Mucosa of gallbladder (tissue), 1 donor: Measurements from ENCODE around the gene DCAF16. TPM values are rescaled to one million over a fixed set of nuclear protein-coding genes. Genes with fewer than 3 reads are reported as not detected.
A peak's percentile ranks its signal among the peaks of the same experiment; 100 is the strongest.
"Not testable (repeated sequence)": the region's sequence is repeated elsewhere in the genome, so short reads cannot be mapped to it uniquely, and the experiment has no call there.

ENCODE experiments used
- DNase-seq: peaks from one replicate; pipeline ENCODE4 v3.0.0-alpha.2; 2020; ENCODE audit warnings: low spot score
- total RNA-seq: library from RNA; stranded (reverse); gene quantifications from one replicate; pipeline ENCODE4 v1.2.1, GENCODE V29; 2021
- donor health status: DM: no; HTN: no; CAD: no.

The DCAF16 gene
- total RNA-seq = 37.5 TPM

DNA sequence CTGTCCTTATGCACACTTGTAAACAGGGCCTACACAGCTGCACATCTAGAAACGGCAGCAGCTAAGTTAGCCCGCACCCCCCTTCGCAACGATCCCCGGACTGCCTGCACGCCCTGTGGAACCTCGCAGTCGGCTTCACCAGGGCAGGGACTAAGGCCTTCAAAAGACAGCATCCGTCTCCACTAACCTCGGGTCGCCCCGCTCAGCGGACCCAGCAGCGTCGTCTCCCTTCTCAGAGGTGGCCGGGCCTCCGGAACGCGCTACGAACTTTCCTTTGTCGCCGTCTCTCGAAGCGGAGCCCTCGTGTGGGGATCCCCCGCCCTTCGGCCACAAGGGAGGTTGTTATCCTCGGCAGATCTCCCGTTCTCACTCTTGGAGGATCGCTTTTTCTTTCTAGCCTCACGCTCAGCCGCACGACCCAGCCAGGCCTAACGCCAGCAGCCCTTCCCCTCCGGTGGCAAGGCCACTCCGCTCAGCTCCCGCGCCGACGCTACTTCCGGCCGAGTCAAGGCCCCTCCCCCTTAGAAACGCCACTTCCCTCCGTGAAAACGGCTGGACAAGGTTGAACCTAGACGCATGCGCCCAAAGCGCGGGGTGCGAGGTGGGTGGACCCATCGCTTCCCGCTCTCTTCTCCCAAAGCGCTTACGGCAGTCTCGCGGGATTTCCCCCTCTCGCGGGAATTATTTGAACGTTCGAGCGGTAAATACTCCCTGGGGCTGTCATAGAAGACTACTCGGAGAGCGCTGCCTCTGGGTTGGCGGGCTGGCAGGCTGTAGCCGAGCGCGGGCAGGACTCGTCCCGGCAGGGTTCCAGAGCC is at the start of gene DCAF16, which contains the start of gene NCAPG:
Gene DCAF16, minus strand, starts transcription at position 498 of the 818 bp plus-strand sequence. CDS start 6,616 bp downstream, outside the sequence.
Gene NCAPG, plus strand, starts transcription at position 720 of the 818 bp plus-strand sequence. CDS start 99 bp downstream, outside the sequence.
- peak; percentile 100 for DNase-seq

- DNase-seq = no peak
These were observed 49.3 kb upstream of the DCAF16 start for GRCh38 chr4:17859793-17860406.

DNA sequence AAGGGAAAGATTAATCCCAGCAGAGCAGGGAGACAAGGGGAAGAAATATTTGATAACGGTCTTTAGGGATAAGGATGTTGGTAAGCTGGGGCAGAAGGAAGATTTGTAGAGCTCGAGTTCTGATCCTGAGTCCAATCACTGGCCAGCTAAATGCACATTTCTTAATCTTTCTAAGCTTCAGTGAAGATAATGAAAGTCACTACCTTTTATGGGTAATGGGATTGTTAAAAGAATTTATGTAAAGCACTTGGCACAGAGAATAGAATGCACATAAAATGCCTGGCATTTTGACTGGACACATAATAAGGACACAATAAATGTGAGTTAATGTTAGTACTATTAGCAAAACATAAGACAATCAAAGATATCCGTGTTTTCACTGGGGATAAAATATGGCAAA is 43.5 kb upstream of the DCAF16 start:
- no peak for DNase-seq

- no peak for DNase-seq
These were observed 41.4 kb upstream of the DCAF16 start for GRCh38 chr4:17851959-17852358.

GRCh38 chr4:17850295-17850694 is 39.7 kb upstream of the DCAF16 start:
- not testable (repeated sequence) for DNase-seq

DNA sequence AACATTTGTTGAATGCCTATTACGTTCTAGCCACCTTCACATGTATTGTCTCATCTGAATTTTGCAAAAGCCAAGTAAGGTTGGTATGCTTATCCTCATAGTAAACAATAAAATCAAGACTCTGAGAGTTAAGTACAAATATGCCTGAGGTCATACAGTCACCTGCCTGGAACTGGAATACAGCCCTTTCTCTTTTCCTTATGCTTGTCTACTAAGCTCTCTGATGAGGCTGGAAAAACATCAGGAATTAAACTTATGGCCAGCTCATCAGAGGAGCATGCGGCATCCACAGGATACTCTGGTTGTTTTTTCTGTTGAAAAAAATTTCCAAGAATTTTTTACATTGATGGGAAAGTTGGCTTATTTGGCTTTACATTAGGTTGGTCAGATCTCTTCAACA is 35.7 kb upstream of the DCAF16 start:
- DNase-seq = no peak

- DNase-seq = no peak
These were observed 13.5 kb upstream of the DCAF16 start for GRCh38 chr4:17823871-17824669.

DNA sequence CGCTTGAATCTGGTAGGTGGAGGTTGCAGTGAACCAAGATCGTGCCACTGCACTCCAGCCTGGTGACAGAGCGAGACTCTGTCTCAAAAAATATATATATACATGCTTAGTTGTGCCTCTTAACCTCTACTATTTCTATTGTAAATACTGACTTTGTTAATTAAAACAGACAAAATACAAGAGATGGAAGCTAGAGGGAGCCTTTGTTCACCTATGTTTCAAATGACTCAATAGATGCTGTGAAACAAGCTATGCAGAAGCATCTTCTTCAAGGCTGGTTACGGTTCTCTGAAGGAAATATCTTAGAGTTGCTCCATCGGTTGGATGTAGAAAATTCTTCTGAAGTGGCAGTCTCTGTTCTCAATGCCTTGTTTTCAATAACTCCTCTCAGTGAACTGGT is 6.5 kb upstream of the DCAF16 start:
- no peak for DNase-seq

DNA sequence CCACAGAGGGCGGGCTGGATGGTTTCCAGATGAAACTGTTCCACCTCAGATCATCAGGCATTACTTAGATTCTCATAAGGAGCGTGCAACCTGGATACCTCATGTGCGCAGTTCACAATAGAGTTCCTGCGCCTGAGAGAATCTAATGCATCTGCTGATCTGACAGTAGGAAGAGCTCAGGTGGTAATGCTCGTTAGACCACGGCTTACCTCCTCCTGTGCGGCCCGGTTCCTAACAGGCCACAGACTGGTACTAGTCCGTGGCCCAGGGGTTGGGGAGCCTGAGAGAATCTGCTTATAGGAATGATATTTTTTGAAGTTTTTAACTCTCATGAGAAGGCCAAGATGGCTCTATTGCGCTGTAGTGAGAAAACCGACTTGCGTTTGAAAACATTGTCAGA is 5.6 kb upstream of the DCAF16 start:
- no peak for DNase-seq

GRCh38 chr4:17814140-17814539 is 3.6 kb upstream of the DCAF16 start:
- DNase-seq = no peak

DNA sequence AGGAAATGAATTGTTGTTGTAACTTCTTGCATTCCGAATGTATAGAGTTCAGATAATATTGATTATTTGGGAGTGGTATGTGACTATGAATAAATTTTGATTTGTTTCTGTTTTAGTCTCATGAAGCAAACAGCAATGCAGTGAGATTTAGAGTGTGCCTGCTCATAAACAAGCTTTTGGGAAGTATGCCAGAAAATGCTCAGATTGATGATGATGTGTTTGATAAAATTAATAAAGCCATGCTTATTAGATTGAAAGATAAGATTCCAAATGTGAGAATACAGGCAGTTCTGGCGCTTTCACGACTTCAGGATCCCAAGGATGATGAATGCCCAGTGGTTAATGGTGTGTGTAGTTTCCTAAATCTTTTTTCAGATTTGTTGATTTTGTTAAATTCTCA is 2.2 kb upstream of the DCAF16 start:
- no peak for DNase-seq

- no peak for DNase-seq
These were observed 1.6 kb upstream of the DCAF16 start for GRCh38 chr4:17812125-17812524.

- DNase-seq = no peak
These were observed 584 bp upstream of the DCAF16 start for GRCh38 chr4:17811078-17811603.

DNA sequence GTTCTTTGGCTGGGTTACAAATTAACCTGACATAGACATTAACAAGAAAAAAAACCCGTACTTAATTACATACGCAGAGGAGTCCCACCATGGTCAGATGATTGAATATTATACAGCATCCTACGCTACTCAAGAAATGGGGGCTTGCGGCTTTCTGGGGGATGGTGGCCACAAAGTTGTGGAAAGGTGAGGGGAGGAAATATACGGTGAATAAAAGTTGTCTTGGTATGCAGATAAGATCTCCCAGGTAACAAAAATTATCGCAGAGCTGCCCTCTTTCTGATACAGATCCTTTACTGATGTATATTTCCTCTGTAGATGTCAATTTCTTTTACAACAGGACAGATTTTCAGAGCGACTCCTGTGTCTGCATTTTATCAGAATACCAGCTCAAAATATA is 890 bp downstream of the DCAF16 start:
- no peak for DNase-seq

DNA sequence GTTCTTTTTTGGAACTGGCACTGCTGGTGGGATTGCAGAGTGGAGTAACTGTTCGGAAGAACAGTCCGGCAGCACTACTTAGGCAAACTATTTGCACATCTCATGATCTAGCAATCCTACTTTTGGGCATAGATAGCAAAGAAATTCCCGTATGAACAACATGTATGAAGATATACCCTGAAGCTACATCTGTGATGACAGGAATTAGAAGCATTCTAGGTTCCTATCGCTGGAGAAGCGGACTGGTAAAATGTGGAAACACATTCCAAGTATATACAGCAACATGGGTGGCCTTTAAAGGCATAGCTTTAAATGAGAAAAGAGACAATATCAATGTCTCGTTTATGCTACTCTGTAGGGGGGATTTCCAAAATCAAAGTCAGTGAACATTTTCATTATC is 3.1 kb downstream of the DCAF16 start:
- DNase-seq = no peak

GRCh38 chr4:17805580-17806155 is 4.9 kb downstream of the DCAF16 start:
- no peak for DNase-seq

- DNase-seq = no peak
These were observed 12.7 kb downstream of the DCAF16 start for GRCh38 chr4:17797808-17798207.

- no peak for DNase-seq
These were observed 15.8 kb downstream of the DCAF16 start for GRCh38 chr4:17794730-17795129.

- DNase-seq = no peak
These were observed 21.6 kb downstream of the DCAF16 start for GRCh38 chr4:17788956-17789355.

DNA sequence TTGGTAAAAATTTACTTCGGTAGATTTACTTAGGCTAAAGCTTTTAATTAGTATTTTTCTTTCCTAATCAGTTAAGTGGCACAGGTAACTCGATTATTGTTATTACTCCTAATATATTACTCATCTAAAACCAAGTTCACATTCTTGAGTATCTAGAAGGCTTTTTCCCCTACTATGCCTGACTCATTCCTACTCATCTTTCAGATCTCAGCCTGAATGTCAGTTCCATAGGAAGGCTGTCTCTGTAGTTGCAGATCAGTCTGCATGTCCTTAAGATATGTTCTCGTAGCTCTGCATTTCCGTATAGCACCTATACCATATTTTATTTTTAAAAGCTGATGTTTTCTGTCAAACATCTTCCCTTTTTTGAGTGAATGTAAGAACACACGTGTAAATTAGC is 23.2 kb downstream of the DCAF16 start:
- no peak for DNase-seq

GRCh38 chr4:17786567-17786966 is 24.0 kb downstream of the DCAF16 start:
- no peak for DNase-seq

DNA sequence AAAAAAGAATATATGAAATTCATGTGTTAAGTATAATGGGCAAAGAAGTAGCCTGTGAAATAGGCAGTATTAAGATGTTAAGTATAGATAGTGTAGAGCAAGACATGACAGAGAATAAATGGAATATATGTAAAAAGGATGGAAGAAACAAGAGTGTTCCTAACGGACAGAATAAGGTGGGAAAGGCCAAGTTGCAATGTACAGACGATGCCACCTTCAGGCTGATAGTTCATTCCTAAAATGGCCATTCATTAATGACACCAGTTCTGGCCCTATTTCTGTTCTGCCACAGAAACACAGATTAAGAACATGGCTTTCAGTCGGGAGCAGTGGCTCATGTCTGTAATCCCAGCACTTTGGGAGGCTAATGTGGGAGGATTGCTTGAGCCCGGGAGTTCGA is 24.7 kb downstream of the DCAF16 start:
- no peak for DNase-seq
